ENCODE results near the gene SLC22A17.

Gene SLC22A17

DNA sequence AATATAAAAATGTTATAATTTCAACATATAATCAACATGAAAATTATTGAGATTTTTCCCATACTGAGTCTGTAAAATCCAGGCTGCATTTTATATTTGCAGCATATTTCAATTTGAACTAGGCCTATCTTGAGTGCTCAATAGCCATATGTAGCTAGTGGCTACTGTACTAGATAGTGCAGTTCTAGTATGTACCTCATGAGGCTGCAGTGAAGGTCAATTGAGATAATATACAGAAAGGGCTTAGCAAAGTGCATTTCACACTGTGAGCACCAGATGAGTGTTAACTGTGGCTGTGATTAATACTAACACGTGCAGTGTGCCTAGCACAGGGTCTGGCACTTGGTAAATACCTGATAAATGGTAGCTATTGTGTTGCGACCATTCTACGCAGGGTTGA is 5.4 kb upstream of the SLC22A17 start:
- no peaks in the 10 kb centered on the region for H3K27me3 ChIP-seq (replicated peaks)
- in situ Hi-C loops (cut with HindIII; ENCODE audit: low pct_ligation_motif_present, low sequenced_read_pairs) = no loop called here
- TF ChIP-seq, protein P1, sequence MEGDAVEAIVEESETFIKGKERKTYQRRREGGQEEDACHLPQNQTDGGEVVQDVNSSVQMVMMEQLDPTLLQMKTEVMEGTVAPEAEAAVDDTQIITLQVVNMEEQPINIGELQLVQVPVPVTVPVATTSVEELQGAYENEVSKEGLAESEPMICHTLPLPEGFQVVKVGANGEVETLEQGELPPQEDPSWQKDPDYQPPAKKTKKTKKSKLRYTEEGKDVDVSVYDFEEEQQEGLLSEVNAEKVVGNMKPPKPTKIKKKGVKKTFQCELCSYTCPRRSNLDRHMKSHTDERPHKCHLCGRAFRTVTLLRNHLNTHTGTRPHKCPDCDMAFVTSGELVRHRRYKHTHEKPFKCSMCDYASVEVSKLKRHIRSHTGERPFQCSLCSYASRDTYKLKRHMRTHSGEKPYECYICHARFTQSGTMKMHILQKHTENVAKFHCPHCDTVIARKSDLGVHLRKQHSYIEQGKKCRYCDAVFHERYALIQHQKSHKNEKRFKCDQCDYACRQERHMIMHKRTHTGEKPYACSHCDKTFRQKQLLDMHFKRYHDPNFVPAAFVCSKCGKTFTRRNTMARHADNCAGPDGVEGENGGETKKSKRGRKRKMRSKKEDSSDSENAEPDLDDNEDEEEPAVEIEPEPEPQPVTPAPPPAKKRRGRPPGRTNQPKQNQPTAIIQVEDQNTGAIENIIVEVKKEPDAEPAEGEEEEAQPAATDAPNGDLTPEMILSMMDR (IDR thresholded peaks at IDR 0.05; ENCODE audit: low read depth, low read length, missing control alignments) = no peak
- H3K4me3 ChIP-seq (ENCODE audit: low read depth, low read length) = no peak overlapping the region
- H3K27ac ChIP-seq = no peak overlapping the region
- no peak for DNase-seq
- no peaks in the 10 kb centered on the region for H3K36me3 ChIP-seq (replicated peaks)

DNA sequence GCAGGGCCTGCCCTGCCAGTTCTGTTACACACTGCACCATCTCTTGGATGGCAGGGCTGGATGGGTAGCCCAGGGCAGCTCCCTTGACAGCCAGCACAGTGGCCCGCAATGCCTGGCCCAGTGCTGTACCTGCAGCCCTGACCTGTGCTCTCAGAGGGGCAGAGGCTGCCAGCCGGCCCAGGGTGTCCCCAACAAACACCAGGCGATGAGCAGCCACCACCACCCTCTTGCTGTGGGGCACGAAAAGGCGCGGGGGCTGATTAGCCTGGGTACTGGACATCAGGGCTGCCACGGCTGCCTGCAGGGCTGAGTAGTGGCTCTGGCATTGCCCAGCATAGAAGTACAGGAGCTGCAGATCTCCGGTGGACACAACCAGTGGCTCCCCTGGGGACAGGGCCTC is 4.6 kb upstream of the SLC22A17 start:
- Histone ChIP-seq H3K36me3 (replicated peaks) (no peaks in the 10 kb centered on the region), H3K27me3 (replicated peaks) (no peaks in the 10 kb centered on the region), H3K27ac (no peak overlapping the region), H3K4me3 (ENCODE audit: low read depth, low read length) (no peak overlapping the region)
- in situ Hi-C loops (cut with HindIII; ENCODE audit: low pct_ligation_motif_present, low sequenced_read_pairs) = no loop called here
- TF ChIP-seq, protein P1 (IDR thresholded peaks at IDR 0.05; ENCODE audit: low read depth, low read length, missing control alignments) = no peak
- no peak for DNase-seq

DNA sequence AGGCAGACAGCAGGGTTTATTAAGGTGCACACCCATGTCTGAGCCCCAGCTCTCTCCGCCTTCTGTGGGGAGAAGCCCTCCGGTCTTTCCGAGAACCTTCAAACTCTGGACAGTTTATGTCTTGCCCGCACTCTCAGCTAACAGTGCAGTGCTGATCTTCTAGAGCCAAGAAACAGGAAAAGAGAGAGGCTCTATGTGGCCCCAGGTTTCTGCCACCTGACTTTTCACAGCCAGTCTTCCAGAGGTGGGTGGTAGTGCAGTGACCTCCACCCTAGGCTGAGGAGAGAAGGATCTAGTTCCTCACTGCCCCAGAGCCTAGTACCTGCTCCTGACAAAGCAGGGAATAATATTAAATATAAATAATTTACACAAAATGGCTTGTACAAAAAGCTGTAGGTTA is 4.0 kb upstream of the SLC22A17 start:
- Histone ChIP-seq H3K36me3 (replicated peaks) (no peaks in the 10 kb centered on the region), H3K27ac (no peak overlapping the region), H3K27me3 (replicated peaks) (no peaks in the 10 kb centered on the region), H3K4me3 (ENCODE audit: low read depth, low read length) (no peak overlapping the region)
- TF ChIP-seq, protein P1 (IDR thresholded peaks at IDR 0.05; ENCODE audit: low read depth, low read length, missing control alignments) = no peak
- no peak for DNase-seq
- in situ Hi-C loops (cut with HindIII; ENCODE audit: low pct_ligation_motif_present, low sequenced_read_pairs) = no loop called here

DNA sequence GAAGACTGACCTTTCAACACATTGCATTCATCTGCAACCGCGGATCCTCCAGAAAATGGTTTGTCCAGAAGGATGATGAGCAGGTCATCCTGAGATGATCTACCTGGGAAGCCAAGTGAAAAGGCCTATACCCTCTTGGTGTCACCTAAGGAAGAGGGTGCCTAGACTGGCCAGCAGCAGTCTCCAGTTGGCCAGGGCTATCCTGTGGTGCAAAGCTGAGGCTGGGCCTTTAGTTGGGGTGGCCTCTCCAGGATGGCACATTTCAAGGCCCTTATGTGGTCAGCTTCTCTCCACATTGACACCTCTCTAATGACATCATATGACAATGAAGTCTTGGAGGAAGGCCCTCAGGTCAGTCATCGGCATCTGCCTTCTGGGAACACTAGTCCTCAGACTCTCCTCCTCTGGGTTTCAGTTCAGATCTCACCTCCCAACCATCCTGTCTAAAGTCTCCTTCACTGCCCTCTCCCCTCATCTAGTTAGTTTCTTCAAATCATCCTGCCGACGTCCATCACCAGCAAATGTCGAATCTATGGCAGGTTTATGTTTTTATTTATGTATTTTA is 3.3 kb upstream of the SLC22A17 start:
- H3K4me3 ChIP-seq (ENCODE audit: low read depth, low read length) = no peak overlapping the region
- no peaks in the 10 kb centered on the region for H3K36me3 ChIP-seq (replicated peaks)
- H3K27me3 ChIP-seq (replicated peaks) = no peaks in the 10 kb centered on the region
- DNase-seq = no peak
- TF ChIP-seq, protein P1 (IDR thresholded peaks at IDR 0.05; ENCODE audit: low read depth, low read length, missing control alignments) = no peak
- H3K27ac ChIP-seq = no peak overlapping the region
- in situ Hi-C loops (cut with HindIII; ENCODE audit: low pct_ligation_motif_present, low sequenced_read_pairs) = no loop called here

DNA sequence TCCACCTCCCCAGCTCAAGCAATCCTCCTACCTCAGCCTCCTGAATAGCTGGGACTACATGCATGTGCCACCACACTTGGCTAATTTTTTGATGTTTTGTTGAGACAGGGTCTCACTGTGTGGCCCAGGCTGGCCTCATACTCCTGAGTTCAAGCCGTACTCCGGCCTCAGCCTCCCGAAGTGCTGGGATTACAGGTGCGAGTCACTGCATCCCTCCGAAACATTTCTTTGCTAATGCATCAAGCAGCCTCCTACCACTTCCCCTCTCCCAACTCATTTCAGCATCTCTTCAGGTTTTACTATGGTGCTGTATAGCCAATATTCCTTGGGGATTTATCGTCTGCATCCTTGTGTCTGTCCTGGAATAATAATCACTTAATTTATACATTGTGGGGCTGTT is 2.3 kb upstream of the SLC22A17 start:
- DNase-seq = no peak
- H3K27me3 ChIP-seq (replicated peaks) = no peaks in the 10 kb centered on the region
- in situ Hi-C loops (cut with HindIII; ENCODE audit: low pct_ligation_motif_present, low sequenced_read_pairs) = no loop called here
- H3K36me3 ChIP-seq (replicated peaks) = no peaks in the 10 kb centered on the region
- H3K27ac ChIP-seq = no peak overlapping the region
- no peak overlapping the region for H3K4me3 ChIP-seq (ENCODE audit: low read depth, low read length)
- TF ChIP-seq, protein P1 (IDR thresholded peaks at IDR 0.05; ENCODE audit: low read depth, low read length, missing control alignments) = no peak

DNA sequence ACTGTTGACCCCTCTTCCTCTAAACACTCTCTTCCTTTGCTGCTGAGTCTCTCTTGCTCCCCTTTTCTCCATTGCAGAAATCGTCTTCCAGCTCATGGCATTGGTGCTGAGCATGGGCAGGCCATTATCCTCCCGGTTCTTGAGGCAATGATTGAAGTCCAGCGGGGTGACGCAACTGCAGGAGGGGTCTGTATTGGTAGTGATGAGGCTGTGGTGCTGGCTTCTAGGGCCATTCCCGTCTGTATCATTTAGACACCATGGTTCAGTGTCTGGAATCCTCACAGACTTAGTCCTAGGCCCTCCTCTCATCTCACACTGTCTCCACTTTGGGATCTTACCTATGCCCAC is 720 bp upstream of the SLC22A17 start:
- no peak for DNase-seq
- no peak overlapping the region for H3K4me3 ChIP-seq (ENCODE audit: low read depth, low read length)
- H3K27ac ChIP-seq = no peak overlapping the region
- H3K36me3 ChIP-seq (replicated peaks) = no peaks in the 10 kb centered on the region
- H3K27me3 ChIP-seq (replicated peaks) = no peaks in the 10 kb centered on the region
- TF ChIP-seq, protein P1 (IDR thresholded peaks at IDR 0.05; ENCODE audit: low read depth, low read length, missing control alignments) = no peak
- in situ Hi-C loops (cut with HindIII; ENCODE audit: low pct_ligation_motif_present, low sequenced_read_pairs) = no loop called here

All from brain microvascular endothelial cell (primary cell).